Breast epithelium (tissue), 4 donors: ENCODE data around the gene PUSL1. TPM values are rescaled to one million over a fixed set of nuclear protein-coding genes. Genes with fewer than 3 reads are reported as not detected.
A peak's percentile ranks its signal among the peaks of the same experiment; 100 is the strongest.

Experiments used
- DNase-seq, 2 donors: peaks; one replicate each; pipeline ENCODE4 v3.0.0-alpha.2; 2019; ENCODE audit warnings: low spot score in 2 of 2
- H3K27ac ChIP-seq, 2 donors: fragments of 200-600 bp; sonication (generic) in 1 of 2; one replicate each; pipeline ENCODE4 v1.5.1; 2016 to 2019; ENCODE audit warnings: mild to moderate bottlenecking in 1 of 2
- H3K27me3 ChIP-seq, 2 donors: fragments of 200-600 bp; sonication (generic) in 1 of 2; one replicate each; pipeline versions ENCODE4 v1.5.1 to v1.6.0; 2017 to 2019; ENCODE audit warnings: control low read depth in 1 of 2, mild to moderate bottlenecking in 1 of 2
- H3K36me3 ChIP-seq: fragments of 200-600 bp; one replicate; pipeline ENCODE4 v1.5.1; 2019
- H3K4me1 ChIP-seq, 2 donors: fragments of 200-600 bp; sonication (generic); one replicate each; pipeline ENCODE4 v1.5.1; 2016 to 2019; ENCODE audit warnings: control low read depth in 1 of 2
- H3K4me3 ChIP-seq, 3 donors: fragments of 200-600 bp; sonication (generic); 1 replicate in 2 of 3; 2 replicates in 1 of 3; pipeline ENCODE4 v1.5.1; 2016 to 2019; ENCODE audit warnings: mild to moderate bottlenecking in 3 of 3, moderate library complexity in 2 of 3
- H3K9me3 ChIP-seq, 2 donors: fragments of 200-600 bp; sonication (generic) in 1 of 2; one replicate each; pipeline ENCODE4 v1.5.1; 2016 to 2019; ENCODE audit warnings: control low read depth in 1 of 2
- CTCF ChIP-seq, 3 donors: fragments of 450-650 bp; IDR thresholded peaks; one replicate each; pipeline ENCODE4 v1.5.1; 2016 to 2017; ENCODE audit warnings: antibody characterized with exemption in 3 of 3, mild to moderate bottlenecking in 3 of 3, moderate library complexity in 3 of 3
- POLR2A ChIP-seq: fragments of 450-650 bp; IDR thresholded peaks from one replicate; pipeline ENCODE4 v1.6.1; 2016; ENCODE audit warnings: antibody characterized with exemption, mild to moderate bottlenecking, moderate library complexity
- POLR2AphosphoS5 ChIP-seq, 3 donors: sonication (generic); formaldehyde crosslinking; IDR thresholded peaks; one replicate each; pipeline ENCODE4 v1.6.1; 2017; ENCODE audit warnings: antibody characterized with exemption in 3 of 3
- intact Hi-C: fragments of 100-400 bp; cut with DNase I; formaldehyde crosslinking; loops from one replicate; pipeline ENCODE4 v1.15.1; 2023; ENCODE audit warnings: low total_unique reads
- total RNA-seq, 3 donors: library from RNA; depleted of rRNA; stranded (reverse); fragments of >200 nt; gene quantifications; one replicate each; pipeline ENCODE4 v1.1.0, GENCODE V29; 2016

The PUSL1 gene
- total RNA-seq, 3 donors from 2014 or later: 16.0 to 27.5 (median 22.0) TPM

- TF ChIP-seq CTCF (IDR thresholded peaks at IDR 0.05) (no peak), POLR2AphosphoS5 (IDR thresholded peaks at IDR 0.05) (no peak), POLR2A (no peak)
- Histone ChIP-seq H3K9me3 (no peaks in the 10 kb centered on the region), H3K27ac (no peak overlapping the region), H3K4me1 (peaks cover 0 to 18% of the 10 kb centered on the region in 2 donors), H3K36me3 (no peaks in the 10 kb centered on the region), H3K4me3 (no peak overlapping the region), H3K27me3 (no peaks in the 10 kb centered on the region)
- intact Hi-C loops: no loop called here
- no peak for DNase-seq
These were observed 33.2 kb downstream of the PUSL1 start for GRCh38 chr1:1341549-1342021.

DNA sequence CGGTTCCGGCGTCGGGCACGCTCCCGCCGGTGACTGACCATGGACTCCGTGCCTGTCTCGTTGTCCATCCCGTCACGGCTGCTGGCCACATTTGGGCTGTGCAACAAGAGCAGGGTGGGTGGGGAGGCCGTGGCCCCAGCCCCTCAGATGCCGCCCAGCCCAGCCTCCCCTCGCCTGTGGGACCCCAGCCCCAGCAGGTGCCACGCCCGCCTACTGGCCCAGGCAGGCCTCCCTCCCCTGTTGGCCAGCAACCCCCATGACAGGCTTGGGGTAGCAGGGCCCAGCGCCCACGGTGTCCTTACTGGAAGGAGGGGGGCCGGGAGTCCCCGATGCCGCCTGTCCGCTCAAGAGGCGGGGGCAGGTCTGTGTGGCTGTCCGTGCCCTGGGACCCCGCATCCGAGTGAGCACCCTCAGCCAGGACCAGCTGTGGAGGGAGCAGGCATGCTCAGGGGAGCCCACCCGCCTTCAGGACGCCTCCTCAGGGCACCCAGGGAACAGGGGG is 33.7 kb downstream of the PUSL1 start:
- no peaks in the 10 kb centered on the region for H3K27me3 ChIP-seq
- no peak overlapping the region for H3K4me3 ChIP-seq
- H3K27ac ChIP-seq: no peak overlapping the region
- intact Hi-C loops: no loop called here
- no peak for DNase-seq
- H3K36me3 ChIP-seq: no peaks in the 10 kb centered on the region
- TF ChIP-seq CTCF (IDR thresholded peaks at IDR 0.05): no peak
- no peak for TF ChIP-seq POLR2AphosphoS5 (IDR thresholded peaks at IDR 0.05)
- no peak for TF ChIP-seq POLR2A
- H3K4me1 ChIP-seq: peaks cover under 1 to 23% of the 10 kb centered on the region in 2 donors
- no peaks in the 10 kb centered on the region for H3K9me3 ChIP-seq

- no peak for DNase-seq
- Histone ChIP-seq H3K9me3 (no peaks in the 10 kb centered on the region), H3K4me3 (no peak overlapping the region), H3K27ac (no peak overlapping the region), H3K27me3 (no peaks in the 10 kb centered on the region), H3K4me1 (peaks cover 6 to 26% of the 10 kb centered on the region in 2 donors), H3K36me3 (no peaks in the 10 kb centered on the region)
- intact Hi-C loops: no loop called here
- TF ChIP-seq POLR2AphosphoS5 (IDR thresholded peaks at IDR 0.05) (no peak), POLR2A (no peak), CTCF (IDR thresholded peaks at IDR 0.05) (no peak)
These were observed 34.3 kb downstream of the PUSL1 start for GRCh38 chr1:1342584-1343115.

GRCh38 chr1:1343811-1344421 is 35.5 kb downstream of the PUSL1 start:
- no peaks in the 10 kb centered on the region for H3K36me3 ChIP-seq
- DNase-seq: no peak
- H3K27me3 ChIP-seq: no peaks in the 10 kb centered on the region
- intact Hi-C loops: no loop called here
- peak overlapping the region; percentile 66 to 68 for H3K27ac ChIP-seq
- H3K9me3 ChIP-seq: no peaks in the 10 kb centered on the region
- H3K4me3 ChIP-seq: no peak overlapping the region
- TF ChIP-seq CTCF (IDR thresholded peaks at IDR 0.05): no peak
- no peak for TF ChIP-seq POLR2AphosphoS5 (IDR thresholded peaks at IDR 0.05)
- no peak for TF ChIP-seq POLR2A
- peaks cover 9 to 26% of the 10 kb centered on the region in 2 donors for H3K4me1 ChIP-seq

DNA sequence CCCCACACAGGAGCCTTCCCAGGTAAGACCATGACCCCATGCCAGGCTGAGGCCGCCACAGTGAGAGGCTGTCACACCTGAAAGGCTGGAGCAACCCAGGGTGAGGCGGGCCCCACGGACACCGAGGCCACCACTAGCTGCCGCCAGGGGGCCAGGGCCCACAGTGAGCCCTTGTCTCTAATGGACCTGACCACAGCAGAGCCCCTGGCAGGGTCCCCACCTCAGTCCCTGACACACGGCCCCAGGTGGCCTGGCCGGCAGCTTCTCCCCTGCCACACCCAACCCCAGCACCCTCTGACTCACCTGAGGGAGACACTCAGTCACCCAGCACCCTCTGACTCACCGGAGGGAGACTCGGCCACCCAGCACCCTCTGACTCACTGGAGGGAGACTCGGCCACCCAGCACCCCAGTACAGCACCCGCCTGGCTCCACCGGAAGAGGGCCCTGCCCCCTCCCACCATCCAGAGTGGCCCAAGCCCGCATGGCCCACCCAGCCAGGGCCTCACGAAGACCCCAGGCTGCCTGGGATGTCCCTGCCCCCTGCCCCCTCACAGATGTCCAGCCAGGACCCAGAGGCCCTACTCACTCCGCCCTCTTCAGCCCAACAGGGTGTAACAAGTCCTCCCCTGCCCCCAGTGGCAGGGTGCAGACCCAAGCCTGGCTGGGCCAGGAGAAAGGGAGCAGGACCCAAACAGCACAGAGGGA is 36.4 kb downstream of the PUSL1 start:
- Histone ChIP-seq H3K27me3 (no peaks in the 10 kb centered on the region), H3K4me3 (no peak overlapping the region), H3K36me3 (no peaks in the 10 kb centered on the region), H3K27ac (peak overlapping the region; percentile 66 to 68), H3K4me1 (peaks cover 9 to 26% of the 10 kb centered on the region in 2 donors), H3K9me3 (no peaks in the 10 kb centered on the region)
- intact Hi-C loops: no loop called here
- DNase-seq: no peak
- TF ChIP-seq POLR2AphosphoS5 (IDR thresholded peaks at IDR 0.05) (no peak), POLR2A (no peak), CTCF (IDR thresholded peaks at IDR 0.05) (peak in 2 of 3 donors; percentile 26 to 39)
